GM15510 (cell line): Measurements from ENCODE around the gene ITPRIP.

Experiments used
- POLR2A ChIP-seq: IDR thresholded peaks from 3 replicates; pipeline ENCODE4 v1.6.1; 2011; ENCODE audit warnings: borderline replicate concordance; ENCODE audit not compliant: insufficient read length; ENCODE audit errors: extremely low read depth

ITPRIP gene

DNA sequence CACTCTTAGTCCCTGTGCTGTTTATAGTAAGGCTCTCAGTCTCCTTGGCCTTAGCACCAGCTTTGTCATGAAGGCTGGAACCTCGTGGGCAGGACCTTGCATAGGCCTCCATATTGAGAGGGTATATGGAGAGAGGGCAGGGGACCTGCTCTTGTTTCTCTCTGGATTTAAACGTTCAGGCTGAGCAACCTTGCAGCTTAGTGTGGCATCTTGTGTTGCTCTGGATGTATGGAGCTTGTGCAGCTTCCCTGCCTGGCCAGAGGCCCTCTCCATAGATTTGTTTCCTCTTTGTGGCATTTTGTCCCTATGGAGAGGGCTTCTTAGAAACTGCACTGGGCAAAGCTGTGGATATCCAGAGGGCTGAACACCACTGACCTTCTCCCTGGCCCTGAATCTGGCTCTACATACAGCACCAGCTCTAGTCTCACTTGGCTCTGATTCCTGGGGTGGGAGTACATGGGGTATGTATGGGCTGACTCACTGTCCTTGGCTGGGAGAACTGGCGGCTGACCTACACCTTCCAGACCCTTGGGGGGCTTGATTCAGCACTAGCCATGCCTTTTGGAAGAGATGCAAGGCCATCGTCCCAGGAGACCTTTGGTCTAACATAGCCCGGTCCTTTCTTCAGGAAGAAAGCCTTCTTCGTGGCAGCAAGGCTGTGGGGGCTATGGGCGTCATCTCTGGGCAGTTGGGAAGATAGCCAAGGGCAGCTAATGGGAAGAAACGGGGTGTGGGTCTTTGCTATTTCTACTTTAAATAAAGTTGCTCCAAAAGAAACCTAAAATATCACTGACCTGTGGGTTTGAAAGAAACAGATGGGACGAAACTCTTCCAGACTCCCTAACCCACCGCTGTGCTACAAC is 30.5 kb downstream of the ITPRIP start:
- TF ChIP-seq POLR2A: no peak

DNA sequence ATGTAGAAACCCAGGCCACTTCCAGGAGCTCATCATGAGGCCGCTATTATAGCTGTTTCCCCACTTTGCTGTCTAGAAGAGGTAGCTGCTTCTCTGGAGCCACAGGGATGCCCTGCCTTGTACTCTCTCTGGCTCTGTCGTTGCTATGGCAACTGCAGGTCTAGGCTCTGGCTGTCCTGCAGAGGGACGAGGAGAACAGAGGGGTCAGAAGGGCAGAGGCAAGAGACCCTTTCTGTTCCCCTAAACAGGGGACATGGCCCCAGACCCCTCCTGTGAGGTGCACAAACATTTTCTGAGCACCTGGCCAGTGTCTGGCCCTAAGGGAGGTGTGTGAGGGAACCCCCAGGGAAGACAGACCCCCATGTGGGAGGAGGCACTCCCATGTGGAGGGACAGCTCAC is 31.4 kb downstream of the ITPRIP start:
- TF ChIP-seq POLR2A: no peak

DNA sequence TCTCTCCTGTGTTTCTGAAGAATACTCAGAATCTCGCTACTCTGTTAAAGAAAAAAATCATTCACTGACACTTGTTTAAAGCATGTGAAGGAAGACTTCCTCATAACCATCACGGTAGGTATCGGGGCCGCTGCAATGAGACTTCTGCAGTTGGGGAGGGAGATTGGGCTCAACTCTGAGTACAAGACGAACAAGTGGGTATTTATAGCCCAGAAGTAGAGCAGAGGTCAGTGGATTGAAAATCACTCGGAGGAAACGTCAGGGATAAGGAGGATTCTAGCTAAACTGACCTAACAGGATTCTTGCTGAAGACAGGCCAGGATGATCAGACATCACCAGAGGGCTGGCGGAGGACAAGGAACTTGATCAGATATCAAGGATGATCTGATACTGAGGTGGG is 33.3 kb downstream of the ITPRIP start:
- TF ChIP-seq POLR2A: no peak

DNA sequence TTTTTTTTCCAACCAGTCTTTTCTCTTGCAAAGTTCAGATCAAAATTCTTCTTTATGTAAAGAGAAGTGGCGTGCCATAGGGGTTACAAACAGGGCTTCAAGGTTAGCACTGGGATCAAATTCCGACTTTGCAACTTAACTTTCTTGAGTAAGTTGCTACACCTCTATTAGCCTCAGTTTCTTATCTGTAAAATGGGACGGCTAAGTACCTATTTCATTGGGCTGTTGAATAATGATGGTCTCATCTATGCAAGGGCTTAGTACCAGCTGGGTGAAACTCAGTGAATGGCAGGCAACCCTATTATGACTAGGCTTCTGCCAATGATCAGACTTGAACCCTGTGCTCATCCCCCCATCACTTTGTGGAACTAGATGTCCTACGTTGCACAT is 33.9 kb downstream of the ITPRIP start:
- TF ChIP-seq POLR2A: no peak

DNA sequence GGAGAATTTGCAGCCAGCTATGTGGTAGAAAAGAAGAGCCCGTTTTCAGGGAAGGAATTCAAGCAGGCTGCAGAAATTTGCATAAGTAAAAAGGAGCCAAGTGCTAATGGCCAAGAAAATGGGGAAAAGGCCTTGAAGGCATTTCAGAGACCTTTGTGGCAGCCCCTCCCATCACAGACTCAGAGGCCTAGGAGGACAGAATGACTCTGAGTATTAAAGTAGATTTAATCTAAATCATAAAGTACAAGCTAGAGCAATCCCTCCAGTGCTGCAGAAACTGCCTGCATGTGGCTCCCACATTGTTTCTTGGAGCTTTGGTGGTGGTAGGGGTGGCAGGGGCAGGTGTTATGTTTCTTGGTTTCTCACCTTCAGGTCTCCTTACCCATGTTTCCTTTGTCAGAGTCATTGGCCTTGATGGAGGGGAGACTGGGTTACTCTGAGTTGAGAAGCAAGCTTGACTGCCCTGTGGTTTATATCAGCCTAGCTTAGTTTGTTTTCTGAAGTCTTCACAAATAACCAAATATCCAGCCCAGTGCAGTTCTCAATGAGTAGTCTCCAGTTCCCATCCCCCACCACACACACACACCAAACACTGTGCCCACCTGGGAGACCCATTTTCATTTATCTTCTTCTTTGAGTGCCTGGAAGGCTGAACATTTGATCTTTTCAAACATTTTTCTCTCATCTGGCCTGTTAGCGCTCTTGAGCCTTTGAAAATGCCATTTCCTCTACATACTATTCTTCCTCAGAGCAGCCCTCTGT is 34.5 kb downstream of the ITPRIP start:
- no peak for TF ChIP-seq POLR2A

DNA sequence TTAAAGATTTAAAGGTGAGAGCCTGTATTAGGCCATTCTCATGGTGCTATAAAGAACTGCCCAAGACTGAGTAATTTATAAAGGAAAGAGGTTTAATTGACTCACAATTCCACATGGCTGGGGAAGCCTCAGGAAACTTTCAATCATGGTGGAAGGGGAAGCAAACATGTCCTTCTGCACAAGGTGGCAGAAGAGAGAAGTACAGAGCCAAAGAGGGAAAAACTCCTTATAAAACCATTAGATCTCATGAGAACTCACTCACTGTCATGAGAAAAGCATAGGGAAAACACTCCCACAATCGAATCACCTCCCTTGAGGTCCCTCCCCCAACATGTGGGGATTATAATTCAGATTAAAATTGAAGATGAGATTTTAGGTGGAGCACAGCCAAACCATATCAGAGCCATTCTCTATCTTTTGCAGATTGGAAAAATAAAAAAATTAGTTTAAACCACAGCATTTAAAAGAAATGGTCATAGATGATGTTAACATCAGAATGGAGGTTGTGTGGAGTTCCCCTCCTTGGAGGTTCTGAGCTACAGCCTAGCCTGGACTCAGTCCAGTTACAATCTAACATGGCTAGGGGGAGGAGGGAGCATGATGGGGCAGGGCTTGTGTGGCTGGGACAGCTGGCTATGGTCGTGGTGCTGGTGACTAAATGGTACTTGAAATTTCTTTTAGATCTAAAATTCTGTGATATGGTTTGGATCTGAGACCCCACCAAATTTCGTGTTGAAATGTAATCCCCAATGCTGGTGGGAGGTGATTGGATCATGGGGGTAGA is 36.2 kb downstream of the ITPRIP start:
- TF ChIP-seq POLR2A: no peak

DNA sequence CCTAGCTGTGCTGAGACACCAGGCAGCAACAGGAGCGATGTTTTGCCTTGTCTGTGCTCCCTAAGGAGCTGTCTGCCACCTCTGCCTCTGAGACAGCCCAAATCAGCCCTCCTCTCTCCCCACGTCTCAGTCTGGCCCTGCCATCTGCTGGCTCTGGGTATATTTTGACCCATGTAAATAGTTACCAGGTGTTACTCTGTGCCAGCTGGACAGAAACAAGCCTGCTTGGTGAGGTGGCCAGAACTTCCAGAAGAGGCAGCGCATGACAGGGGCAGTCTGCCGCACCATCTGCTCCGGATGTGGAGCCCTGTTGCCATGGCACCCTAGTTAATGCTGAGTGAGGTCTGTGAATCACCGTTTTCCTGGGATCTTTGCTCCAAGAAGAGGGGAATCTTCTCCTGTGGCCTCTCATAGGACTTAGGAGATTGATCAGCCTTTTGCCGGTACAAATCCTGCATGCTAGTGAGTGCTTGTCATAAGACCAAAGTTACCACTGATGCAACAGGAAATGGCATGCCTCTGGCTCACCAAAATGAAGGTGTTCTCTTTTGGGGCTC is 37.5 kb downstream of the ITPRIP start:
- TF ChIP-seq POLR2A: no peak

DNA sequence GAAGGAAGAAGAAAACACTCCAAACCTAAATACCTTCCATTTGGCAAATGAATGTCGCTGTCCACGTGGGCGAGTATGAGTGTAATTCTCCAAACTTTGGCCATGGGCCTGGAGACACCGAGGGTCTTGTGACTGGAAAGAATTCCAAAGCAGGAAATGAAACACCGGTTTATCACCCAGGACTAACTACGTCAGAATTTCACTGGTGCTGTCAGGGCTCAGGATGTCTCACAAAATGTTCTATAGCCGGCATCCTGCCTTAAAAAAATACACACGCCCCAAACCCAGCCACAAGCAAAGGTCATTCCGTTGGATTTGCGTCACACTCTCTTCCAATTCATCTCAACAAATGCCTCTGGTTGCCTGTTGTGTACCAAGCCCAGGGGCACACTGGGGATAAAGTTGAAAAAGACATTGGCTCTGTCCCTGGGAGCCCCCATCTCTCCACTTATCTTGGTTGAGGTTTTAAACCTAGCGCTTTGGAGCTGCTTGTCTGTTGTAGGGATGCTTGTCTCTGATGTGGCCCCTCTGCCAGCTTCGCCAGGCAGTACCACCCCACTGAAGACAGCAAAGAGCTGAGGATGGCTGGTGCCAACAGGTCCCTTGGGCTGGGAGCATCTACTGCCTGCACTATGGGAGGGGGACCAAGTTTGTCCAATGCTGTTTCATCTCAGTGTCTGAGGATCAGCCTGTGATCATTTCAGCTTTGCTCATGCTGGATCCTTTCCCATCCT is 38.1 kb downstream of the ITPRIP start:
- no peak for TF ChIP-seq POLR2A

DNA sequence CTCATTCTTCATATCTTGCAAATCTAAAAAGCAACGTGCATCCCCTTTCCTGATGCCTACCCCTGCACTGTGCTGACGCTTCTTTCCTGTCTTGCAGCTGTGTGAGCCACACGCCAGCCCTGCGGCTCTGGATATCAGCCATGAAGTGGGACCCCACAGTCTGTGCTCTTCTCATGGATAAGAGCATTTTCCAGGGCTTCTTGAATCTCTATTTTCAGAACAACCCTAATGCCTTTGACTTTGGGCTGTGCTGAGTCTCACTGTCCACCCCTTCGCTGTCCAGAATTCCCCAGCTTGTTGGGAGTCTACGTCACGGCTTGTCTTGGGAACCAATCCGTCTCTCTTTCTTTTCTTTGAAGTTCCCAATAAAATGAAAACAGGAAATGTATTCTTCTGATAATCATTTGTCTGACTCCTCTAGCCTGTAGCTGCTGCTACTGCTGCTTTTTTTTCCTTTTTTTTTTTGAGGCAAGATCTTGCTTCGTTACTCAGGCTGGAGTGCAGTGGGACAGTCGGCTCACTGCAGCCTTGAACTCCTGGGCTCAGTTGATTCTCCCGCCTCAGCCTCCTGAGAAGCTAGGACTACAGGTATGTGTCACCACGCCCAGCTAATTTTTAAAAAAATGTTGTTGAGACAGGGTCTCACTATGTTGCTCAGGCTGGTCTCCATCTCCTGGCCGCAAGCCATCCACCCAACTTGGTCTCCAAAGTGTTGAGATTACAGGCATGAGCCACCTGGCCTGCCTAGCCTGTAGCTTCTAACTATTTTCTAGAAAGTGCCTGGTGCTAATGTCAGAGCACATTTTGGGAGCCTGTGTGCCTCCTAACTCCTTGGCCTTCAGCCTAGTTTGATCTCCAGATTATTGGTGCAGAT is 39.0 kb downstream of the ITPRIP start:
- no peak for TF ChIP-seq POLR2A

DNA sequence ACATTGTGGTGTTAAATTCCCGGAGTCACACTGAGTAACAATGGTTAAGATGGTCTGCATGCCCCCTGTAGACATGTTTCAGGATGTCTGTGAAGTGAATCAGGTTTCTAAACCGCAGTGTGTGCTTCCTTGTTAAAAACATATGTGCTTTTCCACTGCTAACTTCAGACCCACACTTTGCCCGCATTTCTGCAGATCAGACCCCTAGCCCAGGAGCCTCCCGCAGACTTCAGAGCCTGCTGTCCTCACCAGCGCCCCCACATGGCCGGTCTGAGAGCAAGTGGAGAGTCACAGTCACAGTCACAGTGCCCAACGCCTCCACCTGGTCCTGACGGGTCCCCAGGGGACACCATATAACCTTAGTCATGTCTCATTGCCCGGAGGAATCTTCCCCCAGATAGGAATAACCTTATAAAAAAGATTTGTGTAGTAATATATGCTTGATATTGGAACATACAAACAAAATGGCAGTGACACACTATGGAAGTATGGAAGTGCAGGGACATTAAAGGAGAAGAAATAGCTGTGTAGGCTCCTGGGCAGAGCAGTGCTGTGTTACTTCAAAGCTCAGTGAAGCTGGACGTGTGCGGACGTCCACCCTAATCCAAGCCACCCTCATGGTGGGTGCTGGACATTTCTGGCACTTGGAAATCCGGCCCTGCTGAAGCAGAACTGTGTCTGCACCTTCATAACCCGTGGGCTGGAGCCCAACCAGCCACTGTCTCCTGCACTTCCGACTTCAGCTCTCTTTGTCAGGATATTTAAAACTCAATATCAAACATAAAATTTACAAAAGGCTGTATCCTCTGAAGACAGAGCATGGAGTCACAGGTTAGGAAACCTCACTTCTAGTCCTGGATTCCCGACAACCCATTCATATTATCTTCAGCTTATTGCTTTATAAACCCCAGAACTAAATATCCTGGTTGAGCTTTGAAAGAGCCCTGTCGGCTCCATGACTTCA is 40.3 kb downstream of the ITPRIP start:
- no peak for TF ChIP-seq POLR2A

DNA sequence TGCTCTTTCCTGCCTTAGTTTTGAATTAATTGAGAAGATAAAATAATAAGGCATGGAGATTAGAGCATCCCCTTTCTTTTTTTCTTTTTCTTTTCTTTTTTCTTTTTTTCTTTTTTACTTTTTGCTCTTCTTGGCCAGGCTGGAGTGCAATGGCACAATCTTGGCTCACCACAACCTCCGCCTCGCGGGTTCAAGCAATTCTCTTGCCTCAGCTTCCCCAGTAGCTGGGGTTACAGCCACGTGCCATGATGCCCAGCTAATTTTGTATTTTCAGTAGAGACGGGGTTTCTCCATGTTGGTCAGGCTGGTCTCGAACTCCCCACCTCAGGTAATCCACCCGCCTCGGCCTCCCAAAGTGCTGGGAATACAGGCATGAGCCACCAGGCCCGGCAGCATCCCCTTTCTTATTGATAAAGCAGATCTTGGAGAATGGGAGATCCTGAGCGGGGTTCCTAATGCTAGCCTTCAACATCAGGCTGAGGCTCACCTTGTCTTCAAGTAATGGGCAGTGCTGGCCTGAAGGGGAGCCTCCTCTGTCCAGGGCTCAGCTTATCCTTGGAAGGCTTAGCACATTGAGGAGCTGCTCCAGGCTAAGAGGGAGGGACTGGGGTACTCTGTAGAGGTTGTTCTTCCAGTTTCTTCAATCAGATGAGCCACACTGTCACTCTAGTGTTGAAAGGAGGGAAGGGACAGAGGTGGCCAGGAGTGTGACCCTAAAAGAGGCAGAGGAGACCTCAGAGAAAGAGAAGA is 41.4 kb downstream of the ITPRIP start:
- TF ChIP-seq POLR2A: no peak
